Body of pancreas (tissue), 4 donors: ENCODE results near the gene BEGAIN. TPM values are rescaled to one million over a fixed set of nuclear protein-coding genes. Genes with fewer than 3 reads are reported as not detected.

Source experiments
- ATAC-seq: fragments of 150-250 bp; one replicate; pipeline ENCODE4 v1.9.1; 2016
- DNase-seq, 4 donors: peaks; one replicate each; pipeline ENCODE4 v3.0.0-alpha.2; 2019
- H3K27ac ChIP-seq, 4 donors: fragments of 200-600 bp; sonication (generic); 1 replicate in 3 of 4; 2 replicates in 1 of 4; pipeline versions ENCODE4 v1.5.1 to v1.6.1; 2016 to 2019; ENCODE audit warnings: mild to moderate bottlenecking in 1 of 4, mixed read lengths in 1 of 4, moderate library complexity in 1 of 4
- H3K27me3 ChIP-seq, 2 donors: fragments of 200-600 bp; sonication (generic); one replicate each; pipeline ENCODE4 v1.6.0; 2016; ENCODE audit warnings: mild to moderate bottlenecking in 1 of 2
- H3K36me3 ChIP-seq, 2 donors: fragments of 200-600 bp; sonication (generic); replicated peaks in 1 of 2; 2 replicates each; pipeline ENCODE4 v1.5.1; 2016; ENCODE audit warnings: low read depth in 2 of 2; ENCODE audit not compliant: insufficient read depth in 1 of 2
- H3K4me1 ChIP-seq: fragments of 200-600 bp; sonication (generic); one replicate; pipeline ENCODE4 v1.6.0; 2016
- H3K4me3 ChIP-seq, 2 donors: fragments of 200-600 bp; sonication (generic); 1 replicate in 1 of 2; 2 replicates in 1 of 2; pipeline ENCODE4 v1.5.1; 2016 to 2019
- H3K9me3 ChIP-seq, 3 donors: fragments of 200-600 bp; sonication (generic); 1 replicate in 2 of 3; 2 replicates in 1 of 3; pipeline ENCODE4 v1.5.1; 2016
- POLR2A ChIP-seq, 3 donors: fragments of 450-650 bp; IDR thresholded peaks; one replicate each; pipeline ENCODE4 v1.6.1; 2016; ENCODE audit warnings: antibody characterized with exemption in 3 of 3, mild to moderate bottlenecking in 2 of 3
- WGBS, 2 donors: methylation state at CpG; one replicate each; pipeline ENCODE4 v1.1.5; 2017; 5-methylcytosine and 5-hydroxymethylcytosine counted together
- intact Hi-C: fragments of 100-400 bp; cut with DNase I; formaldehyde crosslinking; loops from one replicate; pipeline ENCODE4 v1.15.1; 2023
- total RNA-seq, 2 donors: library from RNA; depleted of rRNA; stranded (reverse); fragments of >200 nt; gene quantifications; one replicate each; pipeline ENCODE4 v1.1.0, GENCODE V29; 2016
- TF ChIP-seq, protein P1 (sequence below), 7 experiments: fragments of 450-650 bp in 4 of 7; fragments of 200-600 bp in 3 of 7; sonication (generic) in 3 of 7; IDR thresholded peaks; one replicate each; pipeline ENCODE4 v1.5.1; 2016 to 2019; ENCODE audit warnings: antibody characterized with exemption in 7 of 7

Gene BEGAIN
- total RNA-seq, 2 donors from 2014 or later: 23.9 to 28.7 TPM

DNA sequence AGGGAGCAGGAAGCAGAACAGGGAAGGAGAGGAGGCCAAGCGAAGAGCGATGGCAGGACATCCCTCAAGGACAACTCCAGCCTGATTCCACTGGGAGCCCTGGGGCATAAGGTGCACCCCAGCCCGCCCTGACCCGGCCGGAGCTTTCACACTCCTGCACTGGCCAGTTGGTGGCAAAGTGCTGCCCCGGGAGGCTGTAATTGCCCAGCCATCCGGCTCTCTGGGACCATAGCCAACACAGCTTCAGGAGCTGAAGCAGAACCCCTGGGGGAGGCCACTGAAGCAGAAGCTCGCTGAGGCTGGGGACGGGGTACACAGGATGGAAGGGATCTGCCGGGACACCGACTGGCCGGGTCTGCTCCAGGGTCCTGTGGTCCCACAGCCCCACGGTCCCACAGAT is 41.9 kb upstream of the BEGAIN start:
- no peak for DNase-seq
- no peak for ATAC-seq
- Histone ChIP-seq H3K27ac (no peak overlapping the region), H3K4me3 (no peak overlapping the region), H3K9me3 (no peaks in the 10 kb centered on the region), H3K36me3 (no peaks in the 10 kb centered on the region), H3K4me1 (no peaks in the 10 kb centered on the region), H3K27me3 (no peaks in the 10 kb centered on the region)
- TF ChIP-seq POLR2A (IDR thresholded peaks at IDR 0.05): no peak
- TF ChIP-seq, protein P1, sequence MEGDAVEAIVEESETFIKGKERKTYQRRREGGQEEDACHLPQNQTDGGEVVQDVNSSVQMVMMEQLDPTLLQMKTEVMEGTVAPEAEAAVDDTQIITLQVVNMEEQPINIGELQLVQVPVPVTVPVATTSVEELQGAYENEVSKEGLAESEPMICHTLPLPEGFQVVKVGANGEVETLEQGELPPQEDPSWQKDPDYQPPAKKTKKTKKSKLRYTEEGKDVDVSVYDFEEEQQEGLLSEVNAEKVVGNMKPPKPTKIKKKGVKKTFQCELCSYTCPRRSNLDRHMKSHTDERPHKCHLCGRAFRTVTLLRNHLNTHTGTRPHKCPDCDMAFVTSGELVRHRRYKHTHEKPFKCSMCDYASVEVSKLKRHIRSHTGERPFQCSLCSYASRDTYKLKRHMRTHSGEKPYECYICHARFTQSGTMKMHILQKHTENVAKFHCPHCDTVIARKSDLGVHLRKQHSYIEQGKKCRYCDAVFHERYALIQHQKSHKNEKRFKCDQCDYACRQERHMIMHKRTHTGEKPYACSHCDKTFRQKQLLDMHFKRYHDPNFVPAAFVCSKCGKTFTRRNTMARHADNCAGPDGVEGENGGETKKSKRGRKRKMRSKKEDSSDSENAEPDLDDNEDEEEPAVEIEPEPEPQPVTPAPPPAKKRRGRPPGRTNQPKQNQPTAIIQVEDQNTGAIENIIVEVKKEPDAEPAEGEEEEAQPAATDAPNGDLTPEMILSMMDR (IDR thresholded peaks at IDR 0.05): no peak
- WGBS, 2 donors: 76 to 96% methylated on average over 2 to 13 of the region's 13 CpGs
- intact Hi-C loops: no loop called here

DNA sequence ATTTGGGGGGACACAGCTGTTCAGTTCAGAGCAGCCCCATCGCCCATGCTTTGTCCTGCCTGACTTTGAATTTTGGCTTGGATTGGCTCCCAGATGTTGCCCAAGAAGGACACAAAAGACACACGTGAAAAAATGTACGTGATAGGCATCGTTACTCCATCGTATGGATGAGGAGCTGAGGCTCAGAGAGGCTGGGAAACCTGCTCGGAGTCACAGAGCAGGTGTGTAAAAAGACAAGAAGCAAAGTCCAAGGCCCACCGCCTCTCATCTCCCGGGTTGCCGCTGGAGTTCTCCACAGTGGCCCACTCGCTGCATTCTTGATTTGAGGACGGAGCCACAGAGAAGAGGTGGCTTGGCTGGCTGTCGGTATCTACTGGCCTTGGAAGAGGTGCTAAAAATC is 41.0 kb upstream of the BEGAIN start:
- intact Hi-C loops: no loop called here
- Histone ChIP-seq H3K4me1 (no peaks in the 10 kb centered on the region), H3K4me3 (no peak overlapping the region), H3K27me3 (no peaks in the 10 kb centered on the region), H3K9me3 (no peaks in the 10 kb centered on the region), H3K27ac (no peak overlapping the region), H3K36me3 (no peaks in the 10 kb centered on the region)
- no peak for DNase-seq
- WGBS, 2 donors: 82 to 88% methylated on average over 12 of the region's 12 CpGs
- no peak for ATAC-seq
- no peak for TF ChIP-seq POLR2A (IDR thresholded peaks at IDR 0.05)
- TF ChIP-seq, protein P1 (IDR thresholded peaks at IDR 0.05): no peak

DNA sequence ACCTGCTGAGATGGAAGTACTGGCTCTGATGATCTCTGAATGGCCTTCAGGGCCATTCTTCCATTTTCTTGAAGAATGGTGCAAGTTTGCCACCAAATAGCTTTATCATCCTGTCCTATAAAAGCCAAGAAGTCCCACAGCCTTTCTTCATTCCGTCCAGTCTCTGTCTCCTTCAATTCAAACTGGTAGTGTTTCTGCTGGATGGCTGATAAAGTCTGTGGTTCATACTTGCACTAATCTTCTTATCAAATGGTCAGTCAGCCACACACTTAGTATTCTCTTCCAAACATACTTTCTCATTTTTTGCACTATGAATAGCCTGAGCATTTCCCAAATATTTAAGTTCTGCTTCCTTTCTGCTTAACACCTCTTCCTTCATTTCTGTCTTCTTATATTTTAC is 39.4 kb upstream of the BEGAIN start:
- Histone ChIP-seq H3K27me3 (no peaks in the 10 kb centered on the region), H3K4me3 (no peak overlapping the region), H3K9me3 (no peaks in the 10 kb centered on the region), H3K27ac (no peak overlapping the region), H3K4me1 (no peaks in the 10 kb centered on the region), H3K36me3 (no peaks in the 10 kb centered on the region)
- intact Hi-C loops: no loop called here
- ATAC-seq (no peak), DNase-seq (no peak)
- TF ChIP-seq POLR2A (IDR thresholded peaks at IDR 0.05): no peak
- TF ChIP-seq, protein P1 (IDR thresholded peaks at IDR 0.05): no peak
- 79 to 84% methylated on average over 1 of the region's 1 CpG for WGBS, 2 donors

DNA sequence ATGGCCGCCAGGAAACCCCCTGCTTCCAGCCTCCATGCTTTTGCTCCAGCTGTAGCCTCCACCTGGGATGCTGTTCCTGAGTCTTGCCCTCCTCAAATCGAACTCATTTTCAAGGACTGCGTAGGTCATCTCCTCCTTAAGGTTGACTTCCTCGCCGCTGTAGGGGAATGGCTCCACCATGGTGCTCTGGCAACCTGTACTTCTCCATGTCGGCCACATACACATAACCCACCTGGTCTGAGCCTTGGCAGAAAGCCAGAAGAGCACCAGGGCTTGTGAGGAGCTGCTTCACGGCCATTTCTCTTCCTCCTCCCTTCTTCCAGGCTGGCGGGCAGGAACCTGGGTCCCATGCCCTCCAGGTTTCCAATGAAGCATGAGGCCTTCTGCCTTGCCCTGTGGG is 36.7 kb upstream of the BEGAIN start:
- Histone ChIP-seq H3K4me1 (peaks cover 6% of the 10 kb centered on the region), H3K36me3 (no peaks in the 10 kb centered on the region), H3K27me3 (no peaks in the 10 kb centered on the region), H3K27ac (no peak overlapping the region), H3K4me3 (no peak overlapping the region), H3K9me3 (no peaks in the 10 kb centered on the region)
- ATAC-seq: no peak
- no peak for TF ChIP-seq POLR2A (IDR thresholded peaks at IDR 0.05)
- TF ChIP-seq, protein P1 (IDR thresholded peaks at IDR 0.05): no peak
- WGBS, 2 donors: 75 to 85% methylated on average over 7 to 8 of the region's 8 CpGs
- intact Hi-C loops: no loop called here
- no peak for DNase-seq

DNA sequence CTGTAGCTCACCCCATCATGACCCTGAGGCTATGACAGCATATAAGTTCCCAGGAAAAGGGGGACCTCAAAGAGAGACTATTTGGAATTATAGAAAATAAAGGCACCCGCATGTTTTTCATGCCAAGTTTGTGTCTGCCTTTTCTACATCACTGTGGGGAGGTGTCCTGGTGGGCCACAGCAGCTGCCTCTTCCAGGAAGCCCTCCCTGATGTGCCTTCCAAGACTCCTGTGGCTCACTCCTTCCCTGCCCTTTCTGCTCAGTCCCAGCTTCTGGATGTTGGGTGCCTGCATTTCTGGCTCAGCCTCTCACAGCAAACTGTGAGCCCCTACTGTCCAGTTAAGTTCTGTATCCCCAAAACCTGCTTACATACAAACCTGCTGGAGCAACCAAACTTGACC is 36.3 kb upstream of the BEGAIN start:
- no peak for TF ChIP-seq POLR2A (IDR thresholded peaks at IDR 0.05)
- TF ChIP-seq, protein P1 (IDR thresholded peaks at IDR 0.05): no peak
- 86 to 95% methylated on average over 1 of the region's 1 CpG for WGBS, 2 donors
- no peak for ATAC-seq
- Histone ChIP-seq H3K4me1 (peaks cover 10% of the 10 kb centered on the region), H3K4me3 (no peak overlapping the region), H3K9me3 (no peaks in the 10 kb centered on the region), H3K27ac (no peak overlapping the region), H3K27me3 (no peaks in the 10 kb centered on the region), H3K36me3 (no peaks in the 10 kb centered on the region)
- intact Hi-C loops: no loop called here
- no peak for DNase-seq
